HepG2 (cell line): ENCODE data around the gene MARCHF2. TPM values are rescaled to one million over a fixed set of nuclear protein-coding genes. Genes with fewer than 3 reads are reported as not detected.
A peak's percentile ranks its signal among the peaks of the same experiment; 100 is the strongest.

Experiments used
- MAFK ChIP-seq, 2 experiments: IDR thresholded peaks in 1 of 2; conservative IDR thresholded peaks in 1 of 2; 2 replicates each; pipeline ENCODE4 v1.6.1; 2011; ENCODE audit warnings: improper control_type of control experiment in 2 of 2, low read length in 2 of 2
- PAXIP1 ChIP-seq: sonication (generic); formaldehyde crosslinking; conservative IDR thresholded peaks from 2 replicates; pipeline ENCODE4 v1.4.0; 2020; ENCODE audit warnings: mild to moderate bottlenecking, missing genetic modification reagents, moderate library complexity
- ZBED4 ChIP-seq: sonication (generic); formaldehyde crosslinking; IDR thresholded peaks from 2 replicates; pipeline ENCODE4 v1.4.0; 2020; ENCODE audit warnings: missing genetic modification reagents, borderline replicate concordance
- ZHX2 ChIP-seq, 2 experiments: sonication (generic) in 1 of 2; formaldehyde crosslinking in 1 of 2; IDR thresholded peaks; 2 replicates each; pipeline versions ENCODE4 v1.6.1 to v1.9.0; 2014 to 2022; ENCODE audit warnings: antibody characterized with exemption in 1 of 2, borderline replicate concordance in 1 of 2, inconsistent platforms in 1 of 2, low read depth in 1 of 2, missing genetic modification reagents in 1 of 2
- ZNF121 ChIP-seq: sonication (generic); formaldehyde crosslinking; IDR thresholded peaks from 2 replicates; pipeline ENCODE4 v1.5.0; 2020; ENCODE audit warnings: mild to moderate bottlenecking, missing genetic modification reagents
- ZNF280D ChIP-seq: sonication (generic); formaldehyde crosslinking; IDR thresholded peaks from 2 replicates; pipeline ENCODE4 v1.5.1; 2020; ENCODE audit warnings: mild to moderate bottlenecking, missing genetic modification reagents
- ZNF543 ChIP-seq: sonication (generic); formaldehyde crosslinking; IDR thresholded peaks from 2 replicates; pipeline ENCODE4 v1.4.0; 2020; ENCODE audit warnings: mild to moderate bottlenecking, missing genetic modification reagents
- ZNF678 ChIP-seq: sonication (generic); formaldehyde crosslinking; IDR thresholded peaks from 2 replicates; pipeline ENCODE4 v1.4.0; 2020; ENCODE audit warnings: mild to moderate bottlenecking, missing genetic modification reagents
- ZNF788 ChIP-seq: sonication (generic); formaldehyde crosslinking; IDR thresholded peaks from 2 replicates; pipeline ENCODE4 v1.5.0; 2020; ENCODE audit warnings: mild to moderate bottlenecking, missing genetic modification reagents, borderline replicate concordance
- polyA plus RNA-seq, 8 experiments: library from polyadenylated mRNA; depleted of rRNA in 3 of 8; stranded (reverse) in 7 of 8; unstranded in 1 of 8; fragments of >200 nt; fragmentation: Illumina TruSeq in 4 of 8; extraction: Trizol in 4 of 8; gene quantifications; 2 replicates each; pipeline versions ENCODE4 v1.2.1 to v1.2.3, GENCODE V29; 2011 to 2016; ENCODE audit warnings: low read depth in 4 of 8, missing spikeins in 1 of 8, mixed read lengths in 1 of 8; ENCODE audit not compliant: insufficient read depth in 1 of 8
- total RNA-seq, 5 experiments: library from RNA; depleted of rRNA; stranded (reverse); fragments of >200 nt; fragmentation: Illumina TruSeq; extraction: Trizol; gene quantifications; 2 replicates each; pipeline ENCODE4 v1.2.3, GENCODE V29; 2016; ENCODE audit warnings: low read depth in 1 of 5

The MARCHF2 gene
- total and polyA plus RNA-seq, 2 of the 13 experiments (the other 11 are each of a cell fraction or from before 2014, with no cell fraction given), result 12.7 to 13.0 TPM

- TF ChIP-seq PAXIP1, result peak; percentile 93
- peak; percentile 52 to 54 for TF ChIP-seq MAFK (conservative IDR thresholded peaks at IDR 0.05 in 1 of 2, IDR thresholded peaks at IDR 0.05 in 1 of 2; ENCODE audit: low read length in 2 of 2)
- TF ChIP-seq ZBED4, result 0 out of 2 replicates have a peak, but pooled peaks have one; percentile 34
- no peak for TF ChIP-seq ZNF543 (CRISPR knock-in tag)
- TF ChIP-seq ZHX2 (IDR thresholded peaks at IDR 0.05; ENCODE audit: low read depth), result peak; percentile 53; the same call in 1 of the 2 replicates
- no peak for TF ChIP-seq ZHX2 (CRISPR knock-in tag; IDR thresholded peaks at IDR 0.05; ENCODE audit: borderline replicate concordance)
- peak; percentile 24; the same call in 1 of the 2 replicates for TF ChIP-seq ZNF788 (CRISPR knock-in tag)
- TF ChIP-seq ZNF280D (CRISPR knock-in tag), result peak; percentile 96
- TF ChIP-seq ZNF678 (CRISPR knock-in tag), result no peak
- peak; percentile 84 for TF ChIP-seq ZNF121
These were observed 25.2 kb upstream of the MARCHF2 start (continued) for GRCh38 chr19:8387688-8388611.
